A549 treated with DMSO at 1 μM for 4 hours (cell line): ENCODE data around the gene ALKBH1. TPM values are rescaled to one million over a fixed set of nuclear protein-coding genes. Genes with fewer than 3 reads are reported as not detected.

Source experiments
- total RNA-seq: library from RNA; stranded (reverse); fragments of 200-300 nt; extraction: Qiagen RNA extraction; gene quantifications from 5 replicates; pipeline ENCODE4 v1.2.3, GENCODE V29; 2022; ENCODE audit warnings: low read depth

The ALKBH1 gene
- 13.6 to 17.8 TPM (median 17.2 TPM) in 5 replicates for total RNA-seq

DNA sequence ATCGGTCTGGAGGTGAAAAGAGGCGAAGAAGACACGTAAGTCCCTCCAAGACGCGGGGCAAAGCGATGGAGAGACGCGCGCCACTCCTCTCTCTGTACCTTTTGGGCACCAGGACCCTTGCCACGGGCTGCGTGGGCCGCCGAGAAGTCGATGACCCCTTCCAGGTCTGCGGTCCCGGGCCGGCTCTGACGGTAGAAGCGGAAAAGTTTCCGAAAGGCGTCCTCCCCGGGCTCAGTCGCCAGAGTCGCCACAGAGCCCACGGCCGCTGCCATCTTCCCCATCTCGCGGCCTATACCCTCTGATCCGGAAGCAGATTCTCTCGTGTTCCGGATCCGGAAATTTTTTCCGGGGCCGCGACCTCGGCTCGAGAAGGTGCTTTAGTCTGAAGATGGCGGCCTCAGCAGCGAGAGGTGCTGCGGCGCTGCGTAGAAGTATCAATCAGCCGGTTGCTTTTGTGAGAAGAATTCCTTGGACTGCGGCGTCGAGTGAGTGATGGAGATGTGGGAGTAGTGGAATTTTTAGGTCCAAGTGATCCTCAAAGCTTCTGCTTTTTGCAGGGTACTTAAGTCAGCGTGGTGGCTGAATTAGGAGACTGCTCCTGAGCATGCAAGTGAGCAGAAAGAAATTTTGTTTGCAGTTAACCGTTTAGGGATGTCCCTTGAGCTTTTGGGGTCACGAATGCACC, at the start of gene ALKBH1, which contains the start of gene SLIRP:
ALKBH1 (minus strand) TSS at position 300 of the 685 bp plus-strand sequence; CDS start at position 281, 19 bp downstream.
SLIRP (plus strand) TSS at position 380 of the 685 bp plus-strand sequence; CDS start at position 389, 9 bp downstream.

Other genes with a start within 250 kb of the ALKBH1 start
- gene AHSA1, start 249.9 kb downstream of the ALKBH1 start, total RNA-seq: 256 to 286 TPM (median 280 TPM) in 5 replicates
- gene ISM2, start 209.2 kb downstream of the ALKBH1 start, total RNA-seq: 0.30 to 0.64 TPM (median 0.49 TPM) in 5 replicates
- 25.7 to 32.9 TPM (median 28.0 TPM) in 5 replicates for gene SPTLC2, start 91.4 kb downstream of the ALKBH1 start, total RNA-seq
- 316 to 470 TPM (median 387 TPM) in 5 replicates for gene SLIRP, start 80 bp upstream of the ALKBH1 start, total RNA-seq
- 76.8 to 96.9 TPM (median 80.6 TPM) in 5 replicates for gene SNW1, start 53.1 kb upstream of the ALKBH1 start, total RNA-seq
- gene ADCK1, start 92.1 kb upstream of the ALKBH1 start, total RNA-seq: 6.3 to 7.5 TPM (median 6.6 TPM) in 5 replicates